Measurements from ENCODE around the gene HMX3. TPM values are rescaled to one million over a fixed set of nuclear protein-coding genes. Genes with fewer than 3 reads are reported as not detected.

HMX3 gene
- total and polyA plus RNA-seq, 11 donors, result 0.27 TPM; not detected in 10

DNA sequence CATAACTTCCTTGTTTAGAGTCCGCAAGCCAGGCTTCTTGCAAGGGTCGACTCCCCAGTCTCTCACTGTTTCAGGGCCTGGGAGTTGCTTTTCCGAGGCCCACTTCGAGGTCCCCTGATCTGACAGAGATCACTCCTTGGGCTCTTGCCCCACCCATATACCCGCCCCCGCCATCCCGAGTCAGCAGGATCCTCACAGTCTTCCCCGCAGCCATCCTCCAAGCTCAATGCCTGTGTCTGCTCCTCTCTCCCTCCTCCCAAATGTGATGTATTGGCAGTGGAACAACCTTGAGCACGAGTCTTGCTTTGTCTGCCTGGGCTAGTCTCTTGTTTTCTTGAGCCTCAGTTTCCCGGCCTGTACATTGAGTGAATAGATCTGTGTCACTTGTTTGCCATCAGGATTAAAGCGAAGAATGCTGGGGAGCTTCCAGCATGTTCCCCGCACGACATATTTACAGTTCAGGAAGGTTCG lies 9.8 kb downstream of the HMX3 start:
- no peak overlapping the region for H3K27ac ChIP-seq
- H3K36me3 ChIP-seq, result no peaks in the 10 kb centered on the region
- TF ChIP-seq, protein P1, sequence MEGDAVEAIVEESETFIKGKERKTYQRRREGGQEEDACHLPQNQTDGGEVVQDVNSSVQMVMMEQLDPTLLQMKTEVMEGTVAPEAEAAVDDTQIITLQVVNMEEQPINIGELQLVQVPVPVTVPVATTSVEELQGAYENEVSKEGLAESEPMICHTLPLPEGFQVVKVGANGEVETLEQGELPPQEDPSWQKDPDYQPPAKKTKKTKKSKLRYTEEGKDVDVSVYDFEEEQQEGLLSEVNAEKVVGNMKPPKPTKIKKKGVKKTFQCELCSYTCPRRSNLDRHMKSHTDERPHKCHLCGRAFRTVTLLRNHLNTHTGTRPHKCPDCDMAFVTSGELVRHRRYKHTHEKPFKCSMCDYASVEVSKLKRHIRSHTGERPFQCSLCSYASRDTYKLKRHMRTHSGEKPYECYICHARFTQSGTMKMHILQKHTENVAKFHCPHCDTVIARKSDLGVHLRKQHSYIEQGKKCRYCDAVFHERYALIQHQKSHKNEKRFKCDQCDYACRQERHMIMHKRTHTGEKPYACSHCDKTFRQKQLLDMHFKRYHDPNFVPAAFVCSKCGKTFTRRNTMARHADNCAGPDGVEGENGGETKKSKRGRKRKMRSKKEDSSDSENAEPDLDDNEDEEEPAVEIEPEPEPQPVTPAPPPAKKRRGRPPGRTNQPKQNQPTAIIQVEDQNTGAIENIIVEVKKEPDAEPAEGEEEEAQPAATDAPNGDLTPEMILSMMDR (IDR thresholded peaks at IDR 0.05), result no peak
- TF ChIP-seq POLR2A (IDR thresholded peaks at IDR 0.05), result no peak
- H3K27me3 ChIP-seq, result peaks cover 82 to 100% (median 100%) of the 10 kb centered on the region in 9 donors
- no peaks in the 10 kb centered on the region for H3K9me3 ChIP-seq
- no peak for ATAC-seq
- H3K4me1 ChIP-seq, result peaks cover 0 to 50% (median 21%) of the 10 kb centered on the region in 12 donors
- WGBS, 4 donors, result 3 to 5% (median 4%) methylated on average over 12 to 14 of the region's 14 CpGs
- intact Hi-C loops (cut with DNase I), result no loop called here
- DNase-seq, result no peak
- H3K4me3 ChIP-seq, result no peak overlapping the region

DNA sequence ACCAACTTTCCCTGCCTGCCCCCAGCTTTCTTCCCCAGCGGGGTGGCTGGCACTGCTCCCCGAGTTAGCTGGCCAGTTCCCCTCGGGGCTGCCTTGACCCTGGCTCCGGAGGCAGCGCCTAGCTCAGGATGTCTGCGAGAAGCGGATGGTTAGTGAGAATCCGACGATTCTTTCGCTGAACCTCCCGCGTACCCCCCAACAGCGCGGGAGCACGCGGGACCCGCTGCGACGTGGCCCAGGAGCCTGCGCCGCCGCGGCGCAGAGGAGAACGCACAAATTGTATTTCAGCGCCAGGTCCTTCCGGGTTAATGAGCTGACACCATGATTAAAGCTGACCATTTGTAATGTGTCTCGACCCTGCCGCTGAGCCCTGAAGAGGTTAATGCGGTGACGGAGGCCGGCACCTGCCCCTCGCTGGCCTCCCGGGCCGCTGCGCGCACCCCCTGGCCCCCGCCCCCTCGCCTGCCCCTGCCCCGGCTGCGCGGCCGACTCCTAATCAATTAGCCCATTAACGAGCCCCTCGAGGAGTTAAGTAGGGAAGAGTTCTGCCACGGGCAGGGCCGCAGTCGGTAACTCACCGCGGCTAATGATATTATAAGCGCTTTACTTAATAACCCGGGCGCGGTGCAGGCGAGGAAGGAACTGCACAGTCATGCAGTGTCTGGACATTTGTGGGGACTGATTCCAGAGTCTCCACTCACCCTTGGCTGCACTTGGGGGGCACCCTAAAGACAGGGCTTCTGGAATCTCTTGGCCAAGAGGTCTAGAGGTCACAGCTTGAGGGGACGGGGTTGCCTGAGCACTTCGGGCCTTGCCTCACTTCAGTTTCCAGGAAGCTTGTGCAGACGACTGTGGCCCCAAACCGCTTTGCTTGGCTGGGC lies 10.5 kb downstream of the HMX3 start:
- no peak for DNase-seq
- 2 to 5% (median 3%) methylated on average over 16 to 59 of the region's 59 CpGs for WGBS, 4 donors
- H3K9me3 ChIP-seq, result no peaks in the 10 kb centered on the region
- peak overlapping the region in 1 of 12 donors; percentile 38 for H3K4me3 ChIP-seq
- peaks cover 0 to 57% (median 28%) of the 10 kb centered on the region in 12 donors for H3K4me1 ChIP-seq
- intact Hi-C loops (cut with DNase I), result no loop called here
- H3K27me3 ChIP-seq, result peaks cover 83 to 100% (median 100%) of the 10 kb centered on the region in 9 donors
- no peaks in the 10 kb centered on the region for H3K36me3 ChIP-seq
- ATAC-seq, result no peak
- TF ChIP-seq POLR2A (IDR thresholded peaks at IDR 0.05), result no peak
- TF ChIP-seq, protein P1 (IDR thresholded peaks at IDR 0.05), result no peak
- H3K27ac ChIP-seq, result no peak overlapping the region

DNA sequence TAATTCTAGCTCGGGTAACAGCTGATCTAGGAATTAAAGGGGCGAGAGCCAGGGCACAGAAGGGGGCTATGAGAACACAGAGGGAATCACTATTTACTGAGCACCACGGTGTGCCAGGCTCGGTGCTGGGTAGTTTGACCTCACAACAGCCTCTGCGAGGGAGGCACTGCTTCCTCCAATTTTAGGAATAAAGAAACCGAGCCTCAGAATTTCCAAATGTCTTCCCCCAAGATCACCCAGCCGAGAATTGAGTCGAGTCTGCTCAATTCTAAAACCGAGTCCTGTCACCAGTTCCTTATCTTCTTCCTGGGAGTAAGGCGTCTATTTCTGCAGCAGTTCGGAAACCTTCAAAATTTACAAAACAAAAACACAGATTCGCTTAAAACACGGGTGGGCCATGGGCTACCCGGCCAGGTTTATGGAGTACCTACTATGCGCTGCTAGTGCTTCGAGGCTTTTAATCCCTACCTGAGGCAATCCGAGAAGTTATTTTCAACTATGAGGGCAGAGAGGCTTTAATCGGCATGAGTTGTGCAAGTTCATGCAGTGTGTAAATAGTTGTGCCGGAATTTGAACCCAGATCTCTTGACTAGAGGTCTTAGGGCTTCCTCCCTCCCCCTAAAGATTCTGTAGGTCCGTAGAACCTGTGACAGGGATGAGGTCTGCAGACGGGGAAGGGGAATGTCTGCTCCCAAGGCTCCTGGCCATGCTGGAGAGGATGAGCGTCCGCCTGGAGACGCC lies 11.3 kb downstream of the HMX3 start:
- intact Hi-C loops (cut with DNase I), result no loop called here
- Histone ChIP-seq H3K9me3 (no peaks in the 10 kb centered on the region), H3K27me3 (peaks cover 82 to 100% (median 100%) of the 10 kb centered on the region in 9 donors), H3K4me3 (no peak overlapping the region), H3K36me3 (no peaks in the 10 kb centered on the region), H3K4me1 (peaks cover 0 to 60% (median 31%) of the 10 kb centered on the region in 12 donors), H3K27ac (no peak overlapping the region)
- ATAC-seq (no peak), DNase-seq (no peak)
- WGBS, 4 donors, result 8 to 11% (median 9%) methylated on average over 24 of the region's 24 CpGs
- TF ChIP-seq, protein P1 (IDR thresholded peaks at IDR 0.05), result no peak
- TF ChIP-seq POLR2A (IDR thresholded peaks at IDR 0.05), result no peak
